Brain microvascular endothelial cell (primary cell): ENCODE measurements around the gene HOXA2.

Source experiments
- DNase-seq: peaks from one replicate; pipeline ENCODE4 v3.0.0-alpha.2; 2020
- H3K27ac ChIP-seq: fragments of 250-450 bp; sonication (Bioruptor Pico); 2 replicates; pipeline ENCODE4 v1.5.1; 2020; ENCODE audit warnings: mild to moderate bottlenecking, moderate library complexity
- H3K27me3 ChIP-seq: fragments of 250-450 bp; sonication (Bioruptor Pico); replicated peaks from 2 replicates; pipeline ENCODE4 v1.5.1; 2020; ENCODE audit warnings: mild to moderate bottlenecking
- H3K36me3 ChIP-seq: fragments of 250-450 bp; sonication (Bioruptor Pico); replicated peaks from 2 replicates; pipeline ENCODE4 v1.5.1; 2020; ENCODE audit warnings: mild to moderate bottlenecking
- H3K4me3 ChIP-seq: 2 replicates; pipeline ENCODE4 v1.5.1; 2011; ENCODE audit warnings: low read depth, mild to moderate bottlenecking, control low read depth, low read length, moderate library complexity
- in situ Hi-C: cut with HindIII; loops from 2 replicates; pipeline ENCODE4 v1.10.0; 2017; ENCODE audit warnings: low sequenced_read_pairs, low pct_ligation_motif_present
- TF ChIP-seq, protein P1 (sequence below): IDR thresholded peaks from 2 replicates; pipeline ENCODE4 v1.5.1; 2011; ENCODE audit warnings: low read depth, mild to moderate bottlenecking, moderate library complexity, low read length, control low read depth, inconsistent platforms; ENCODE audit errors: missing control alignments

Gene HOXA2

DNA sequence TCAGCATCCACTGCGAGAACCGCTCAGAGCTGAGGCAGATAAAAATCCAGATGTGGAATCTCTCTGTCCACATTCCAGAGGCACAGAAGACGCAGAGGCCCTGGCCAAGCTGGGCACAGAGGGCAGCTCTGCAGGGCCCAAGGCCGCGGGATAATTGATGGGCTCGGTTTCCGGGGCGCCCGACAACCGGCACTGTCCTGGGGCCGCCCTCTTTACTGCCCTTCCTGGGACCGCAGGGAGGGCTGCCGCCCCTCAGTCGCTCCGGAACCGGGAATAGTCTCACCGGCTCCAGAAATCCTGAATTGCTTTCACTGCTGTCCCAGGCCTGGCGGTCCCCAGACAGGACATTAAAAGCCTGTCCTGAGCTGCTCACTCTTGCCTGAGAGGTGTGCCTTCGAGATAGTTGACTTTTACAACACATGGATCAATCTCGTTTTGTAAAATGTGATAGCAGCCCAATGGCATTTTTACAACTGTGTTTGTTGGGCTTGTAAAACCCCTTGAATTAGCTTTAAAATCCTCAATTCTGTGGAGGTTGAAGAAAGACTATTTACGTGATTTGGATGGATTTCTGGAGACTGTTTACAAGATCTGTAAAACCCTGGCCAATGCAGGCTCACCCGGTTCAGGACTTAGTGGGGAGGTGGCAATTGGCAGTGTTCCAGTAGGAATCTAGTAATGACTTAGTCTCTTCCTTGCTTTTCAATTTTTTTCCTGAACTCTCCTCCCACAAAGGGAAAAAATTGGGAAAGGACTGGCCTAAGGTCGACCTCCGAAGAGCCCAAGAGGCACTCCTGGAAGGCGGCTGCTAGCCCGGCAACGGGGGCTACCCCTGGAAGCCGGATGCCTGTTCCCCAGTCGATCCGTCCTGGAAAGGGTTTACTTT lies 46.5 kb upstream of the HOXA2 start:
- peaks cover 95% of the 10 kb centered on the region for H3K27me3 ChIP-seq
- no peak overlapping the region for H3K27ac ChIP-seq
- no peak for DNase-seq
- H3K4me3 ChIP-seq, result no peak overlapping the region
- H3K36me3 ChIP-seq, result no peaks in the 10 kb centered on the region
- TF ChIP-seq, protein P1, sequence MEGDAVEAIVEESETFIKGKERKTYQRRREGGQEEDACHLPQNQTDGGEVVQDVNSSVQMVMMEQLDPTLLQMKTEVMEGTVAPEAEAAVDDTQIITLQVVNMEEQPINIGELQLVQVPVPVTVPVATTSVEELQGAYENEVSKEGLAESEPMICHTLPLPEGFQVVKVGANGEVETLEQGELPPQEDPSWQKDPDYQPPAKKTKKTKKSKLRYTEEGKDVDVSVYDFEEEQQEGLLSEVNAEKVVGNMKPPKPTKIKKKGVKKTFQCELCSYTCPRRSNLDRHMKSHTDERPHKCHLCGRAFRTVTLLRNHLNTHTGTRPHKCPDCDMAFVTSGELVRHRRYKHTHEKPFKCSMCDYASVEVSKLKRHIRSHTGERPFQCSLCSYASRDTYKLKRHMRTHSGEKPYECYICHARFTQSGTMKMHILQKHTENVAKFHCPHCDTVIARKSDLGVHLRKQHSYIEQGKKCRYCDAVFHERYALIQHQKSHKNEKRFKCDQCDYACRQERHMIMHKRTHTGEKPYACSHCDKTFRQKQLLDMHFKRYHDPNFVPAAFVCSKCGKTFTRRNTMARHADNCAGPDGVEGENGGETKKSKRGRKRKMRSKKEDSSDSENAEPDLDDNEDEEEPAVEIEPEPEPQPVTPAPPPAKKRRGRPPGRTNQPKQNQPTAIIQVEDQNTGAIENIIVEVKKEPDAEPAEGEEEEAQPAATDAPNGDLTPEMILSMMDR, result no peak
- in situ Hi-C loops, result no loop called here

DNA sequence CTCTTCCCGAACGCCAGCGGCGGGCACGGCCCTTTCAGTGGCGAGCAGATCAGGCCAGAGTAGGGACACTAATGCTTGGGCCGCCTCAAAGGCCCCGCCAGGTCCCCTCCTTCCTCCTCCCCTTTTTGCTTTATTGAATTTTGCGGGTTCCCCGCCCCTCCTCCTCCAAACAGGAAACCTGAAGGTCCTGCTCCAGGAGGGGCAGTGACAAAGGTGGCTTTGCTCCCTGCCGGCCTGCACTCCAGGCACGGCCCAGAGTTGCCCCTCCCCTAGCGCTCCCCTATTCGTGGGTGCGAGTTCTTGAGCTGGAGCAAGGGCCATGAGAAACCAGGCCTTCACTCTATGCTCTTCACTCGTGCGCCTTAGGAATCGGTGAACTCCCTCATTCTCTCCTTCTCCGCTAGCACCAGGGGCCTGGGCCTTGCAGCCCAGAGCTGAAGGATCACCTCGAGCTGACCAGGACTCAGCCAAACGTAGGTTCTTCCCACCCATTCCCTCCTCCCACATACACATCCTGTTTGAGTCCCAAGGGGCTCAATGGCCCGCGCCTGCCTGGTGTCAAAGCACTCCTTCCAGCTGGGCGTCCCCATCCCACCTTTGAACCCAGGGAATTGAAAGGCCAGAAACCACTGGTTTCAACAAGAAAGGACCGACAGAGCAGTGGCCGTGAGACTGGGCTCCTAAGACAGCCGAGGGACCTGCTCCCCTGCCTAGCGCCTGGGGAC lies 45.7 kb upstream of the HOXA2 start:
- Histone ChIP-seq H3K4me3 (no peak overlapping the region), H3K27me3 (peaks cover 95% of the 10 kb centered on the region), H3K27ac (no peak overlapping the region), H3K36me3 (no peaks in the 10 kb centered on the region)
- no peak for DNase-seq
- TF ChIP-seq, protein P1, result no peak
- in situ Hi-C loops, result no loop called here

DNA sequence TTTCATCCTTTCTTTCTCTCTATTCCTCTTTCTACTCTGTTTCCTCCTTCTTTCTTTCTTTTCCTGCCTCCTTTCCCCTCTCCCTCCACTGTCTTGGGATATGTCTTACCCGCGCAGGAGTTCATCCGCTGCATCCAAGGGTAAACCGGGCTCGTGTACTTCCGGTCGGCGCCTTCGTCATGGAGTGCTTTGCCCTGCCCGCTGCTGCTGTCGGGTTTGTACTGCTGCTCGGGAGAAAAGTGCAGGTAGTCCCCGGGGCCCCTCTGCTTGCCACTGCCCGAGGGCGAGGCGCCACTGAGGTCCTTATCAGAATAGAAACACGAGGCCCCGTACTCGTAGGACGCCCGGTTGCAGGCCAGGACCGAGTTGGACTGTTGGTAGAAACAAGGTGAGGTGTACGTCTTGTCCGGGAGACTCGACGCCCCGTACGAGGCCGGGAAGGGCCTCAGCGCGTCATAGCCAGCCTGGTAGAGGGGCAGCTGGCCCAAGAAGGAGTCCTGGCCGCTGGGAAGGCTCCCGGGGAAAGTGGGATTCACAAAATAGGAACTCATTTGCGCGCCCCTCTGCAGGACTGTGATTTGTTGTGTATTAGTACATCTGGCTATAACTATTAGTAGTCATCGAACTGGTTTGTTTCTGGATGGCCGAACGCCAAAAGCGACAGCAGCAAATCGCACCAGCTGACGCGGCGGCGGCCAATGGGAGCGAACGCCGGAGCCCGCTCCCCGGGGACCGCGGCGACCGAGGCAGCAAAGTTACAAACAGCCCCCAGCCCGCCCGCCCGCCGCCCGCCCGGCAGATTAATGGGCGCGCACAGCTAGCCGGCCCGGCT lies 44.9 kb upstream of the HOXA2 start, which contains the start of gene HOXA6:
Gene HOXA6 (minus strand): TSS at position 576 of the 832 bp plus-strand sequence. CDS start 25 bp downstream, at position 551.
- H3K36me3 ChIP-seq, result no peaks in the 10 kb centered on the region
- TF ChIP-seq, protein P1, result no peak
- no peak within 1 kb of the TSS for H3K27ac ChIP-seq
- in situ Hi-C loops, result no loop called here
- DNase-seq, result no peak
- peaks cover 95% of the 10 kb centered on the region for H3K27me3 ChIP-seq
- no peak within 1 kb of the TSS for H3K4me3 ChIP-seq

DNA sequence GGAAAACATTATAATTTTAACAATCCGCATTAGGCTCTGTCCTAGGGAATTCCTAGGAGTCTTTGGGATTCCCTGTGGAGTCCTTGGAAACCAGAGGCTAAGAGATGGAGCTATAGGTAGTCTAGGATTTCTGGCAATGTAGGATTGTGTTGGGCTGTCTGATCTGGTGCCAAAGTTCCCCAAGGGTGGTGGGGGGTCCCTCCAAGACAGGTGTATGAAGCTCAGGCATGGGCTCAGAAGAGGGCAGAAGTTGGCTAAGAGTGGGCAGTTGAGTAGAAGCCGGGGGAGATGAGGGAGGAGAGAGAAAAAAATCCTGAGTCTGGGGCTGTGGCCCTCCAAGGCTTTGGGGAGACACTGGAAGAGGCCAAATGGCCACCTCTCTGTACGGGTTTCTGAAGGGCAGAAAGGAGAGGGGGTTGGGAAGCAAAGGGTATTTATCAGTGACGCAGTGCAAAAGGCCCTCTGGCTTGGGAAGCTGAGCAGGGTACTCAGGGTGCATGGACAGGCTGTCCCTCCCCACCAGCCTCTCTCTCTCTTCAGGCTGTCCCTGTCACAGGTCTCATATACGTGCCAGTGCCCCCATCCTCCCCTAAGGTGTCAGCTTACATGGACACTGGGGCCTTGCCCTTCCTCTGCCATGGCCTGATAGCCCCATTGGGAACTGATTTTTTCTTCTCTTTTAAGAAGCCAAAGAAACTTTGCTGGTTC lies 44.2 kb upstream of the HOXA2 start:
- H3K4me3 ChIP-seq, result no peak overlapping the region
- DNase-seq, result no peak
- in situ Hi-C loops, result no loop called here
- TF ChIP-seq, protein P1, result no peak
- no peak overlapping the region for H3K27ac ChIP-seq
- peaks cover 95% of the 10 kb centered on the region for H3K27me3 ChIP-seq
- no peaks in the 10 kb centered on the region for H3K36me3 ChIP-seq

DNA sequence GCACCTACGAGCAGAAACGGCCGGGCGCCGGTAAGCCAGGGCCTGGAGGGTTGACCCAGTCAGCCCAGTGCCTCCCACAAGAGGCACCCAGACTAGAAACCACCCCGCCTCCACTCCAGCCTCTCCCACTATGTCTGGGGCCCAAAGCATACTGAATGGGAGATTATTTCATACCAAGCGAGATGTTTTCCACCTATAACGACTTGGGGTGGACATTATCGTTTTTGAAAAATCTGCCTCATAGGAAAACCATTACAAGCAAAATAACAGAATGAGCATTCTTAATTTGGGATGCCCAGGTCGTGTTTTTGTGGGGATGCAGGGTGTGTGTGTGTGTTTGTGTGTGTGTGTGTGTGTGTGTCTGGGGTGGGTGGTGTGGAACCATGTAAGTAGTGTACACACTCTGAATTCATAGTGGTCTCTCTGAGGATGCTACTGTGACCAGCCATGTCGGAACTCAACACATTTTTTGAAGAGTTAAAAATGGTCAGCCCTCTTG lies 43.5 kb upstream of the HOXA2 start:
- no peak overlapping the region for H3K4me3 ChIP-seq
- H3K27me3 ChIP-seq, result peaks cover 95% of the 10 kb centered on the region
- DNase-seq, result no peak
- TF ChIP-seq, protein P1, result no peak
- no peaks in the 10 kb centered on the region for H3K36me3 ChIP-seq
- in situ Hi-C loops, result no loop called here
- no peak overlapping the region for H3K27ac ChIP-seq
